Stimulated activated CD8-positive, alpha-beta memory T cell treated with anti-CD3 and anti-CD28 coated beads, Interleukin-12 subunit alpha, Interleukin-12 subunit beta, amount 100 ng/mL, for 24 hours (primary cell): Measurements from ENCODE around the gene LYZL2.
"Not testable (repeated sequence)": the region's sequence is repeated elsewhere in the genome, so short reads cannot be mapped to it uniquely, and the experiment has no call there.

ENCODE experiments used
- DNase-seq: peaks from one replicate; pipeline ENCODE4 v3.0.0-alpha.2; 2020; ENCODE audit errors: extremely low read depth

Gene LYZL2

GRCh38 chr10:30639946-30640786 lies 10.6 kb upstream of the LYZL2 start:
- no peak for DNase-seq

GRCh38 chr10:30637881-30638467 lies 8.4 kb upstream of the LYZL2 start:
- no peak for DNase-seq

- DNase-seq = no peak
These were observed 1.6 kb upstream of the LYZL2 start for GRCh38 chr10:30631188-30631587.

GRCh38 chr10:30630571-30630970 lies 1.0 kb upstream of the LYZL2 start:
- DNase-seq = no peak

GRCh38 chr10:30628576-30628975 lies 977 bp downstream of the LYZL2 start:
- DNase-seq = not testable (repeated sequence)

GRCh38 chr10:30626837-30627236 lies 2.7 kb downstream of the LYZL2 start:
- DNase-seq = not testable (repeated sequence)

- not testable (repeated sequence) for DNase-seq
These were observed 3.4 kb downstream of the LYZL2 start for GRCh38 chr10:30626196-30626595.

GRCh38 chr10:30625080-30625479 lies 4.5 kb downstream of the LYZL2 start:
- DNase-seq = no peak

GRCh38 chr10:30619966-30620365 lies 9.6 kb downstream of the LYZL2 start:
- DNase-seq = no peak

- no peak for DNase-seq
These were observed 12.5 kb downstream of the LYZL2 start for GRCh38 chr10:30617070-30617469.

- DNase-seq = not testable (repeated sequence)
These were observed 18.5 kb downstream of the LYZL2 start for GRCh38 chr10:30611041-30611440.

- no peak for DNase-seq
These were observed 21.7 kb downstream of the LYZL2 start for GRCh38 chr10:30607814-30608213.

GRCh38 chr10:30606313-30606712 lies 23.2 kb downstream of the LYZL2 start:
- no peak for DNase-seq

GRCh38 chr10:30605341-30606121 lies 24.0 kb downstream of the LYZL2 start:
- DNase-seq = not testable (repeated sequence)

- no peak for DNase-seq
These were observed 26.0 kb downstream of the LYZL2 start for GRCh38 chr10:30603589-30603988.

- no peak for DNase-seq
These were observed 26.8 kb downstream of the LYZL2 start for GRCh38 chr10:30602747-30603146.

- DNase-seq = no peak
These were observed 29.5 kb downstream of the LYZL2 start for GRCh38 chr10:30600005-30600404.

GRCh38 chr10:30598105-30598776 lies 31.3 kb downstream of the LYZL2 start:
- no peak for DNase-seq

- not testable (repeated sequence) for DNase-seq
These were observed 32.1 kb downstream of the LYZL2 start for GRCh38 chr10:30597433-30597824.

- not testable (repeated sequence) for DNase-seq
These were observed 32.8 kb downstream of the LYZL2 start for GRCh38 chr10:30596493-30597432.

GRCh38 chr10:30596013-30596412 lies 33.5 kb downstream of the LYZL2 start:
- no peak for DNase-seq
